Nephron progenitor cell (in vitro differentiated cells): ENCODE data around the gene HOXB3.

Experiments used
- DNase-seq: peaks from one replicate; pipeline ENCODE4 v3.0.0; 2021
- H3K27ac Mint-ChIP-seq: 2 replicates; pipeline ENCODE4 v1.8.0; 2021; ENCODE audit warnings: mild to moderate bottlenecking, moderate library complexity, mixed read lengths
- H3K27me3 Mint-ChIP-seq: 2 replicates; pipeline ENCODE4 v1.8.0; 2021; ENCODE audit warnings: mild to moderate bottlenecking, low read depth, mixed read lengths; ENCODE audit not compliant: poor library complexity
- H3K36me3 Mint-ChIP-seq: 2 replicates; pipeline ENCODE4 v1.8.0; 2021; ENCODE audit warnings: low read depth, mixed read lengths
- H3K4me1 Mint-ChIP-seq: 2 replicates; pipeline ENCODE4 v1.8.0; 2021; ENCODE audit warnings: mixed read lengths
- H3K4me3 Mint-ChIP-seq: 2 replicates; pipeline ENCODE4 v1.8.0; 2021; ENCODE audit warnings: mild to moderate bottlenecking, moderate library complexity, mixed read lengths
- H3K9me3 Mint-ChIP-seq: 2 replicates; pipeline ENCODE4 v1.8.0; 2021; ENCODE audit warnings: mild to moderate bottlenecking, moderate library complexity, mixed read lengths
- CTCF ChIP-seq: fragments of 200-600 bp; sonication (generic); IDR thresholded peaks from 2 replicates; pipeline ENCODE4 v1.5.0; 2021; ENCODE audit warnings: antibody characterized with exemption

Gene HOXB3

GRCh38 chr17:48520631-48521079 lies 69.4 kb downstream of the HOXB3 start:
- no peak for DNase-seq
- Mint-ChIP-seq H3K36me3 (peaks cover 5% of the 10 kb centered on the region), H3K4me1 (peaks cover 71% of the 10 kb centered on the region), H3K27me3 (no peaks in the 10 kb centered on the region), H3K4me3 (no peak overlapping the region), H3K27ac (no peak overlapping the region), H3K9me3 (no peaks in the 10 kb centered on the region)
- TF ChIP-seq CTCF, result no peak

- Mint-ChIP-seq H3K4me1 (peaks cover 71% of the 10 kb centered on the region), H3K27me3 (no peaks in the 10 kb centered on the region), H3K36me3 (peaks cover 5% of the 10 kb centered on the region), H3K27ac (no peak overlapping the region), H3K9me3 (no peaks in the 10 kb centered on the region), H3K4me3 (no peak overlapping the region)
- no peak for DNase-seq
- TF ChIP-seq CTCF, result no peak
Observed at GRCh38 chr17:48519427-48519826, 70.6 kb downstream of the HOXB3 start.

- Mint-ChIP-seq H3K4me1 (peaks cover 68% of the 10 kb centered on the region), H3K27ac (no peak overlapping the region), H3K27me3 (peaks cover 3% of the 10 kb centered on the region), H3K4me3 (no peak overlapping the region), H3K9me3 (no peaks in the 10 kb centered on the region), H3K36me3 (peaks cover 5% of the 10 kb centered on the region)
- no peak for DNase-seq
- no peak for TF ChIP-seq CTCF
Observed at GRCh38 chr17:48517478-48517877, 72.6 kb downstream of the HOXB3 start.

DNA sequence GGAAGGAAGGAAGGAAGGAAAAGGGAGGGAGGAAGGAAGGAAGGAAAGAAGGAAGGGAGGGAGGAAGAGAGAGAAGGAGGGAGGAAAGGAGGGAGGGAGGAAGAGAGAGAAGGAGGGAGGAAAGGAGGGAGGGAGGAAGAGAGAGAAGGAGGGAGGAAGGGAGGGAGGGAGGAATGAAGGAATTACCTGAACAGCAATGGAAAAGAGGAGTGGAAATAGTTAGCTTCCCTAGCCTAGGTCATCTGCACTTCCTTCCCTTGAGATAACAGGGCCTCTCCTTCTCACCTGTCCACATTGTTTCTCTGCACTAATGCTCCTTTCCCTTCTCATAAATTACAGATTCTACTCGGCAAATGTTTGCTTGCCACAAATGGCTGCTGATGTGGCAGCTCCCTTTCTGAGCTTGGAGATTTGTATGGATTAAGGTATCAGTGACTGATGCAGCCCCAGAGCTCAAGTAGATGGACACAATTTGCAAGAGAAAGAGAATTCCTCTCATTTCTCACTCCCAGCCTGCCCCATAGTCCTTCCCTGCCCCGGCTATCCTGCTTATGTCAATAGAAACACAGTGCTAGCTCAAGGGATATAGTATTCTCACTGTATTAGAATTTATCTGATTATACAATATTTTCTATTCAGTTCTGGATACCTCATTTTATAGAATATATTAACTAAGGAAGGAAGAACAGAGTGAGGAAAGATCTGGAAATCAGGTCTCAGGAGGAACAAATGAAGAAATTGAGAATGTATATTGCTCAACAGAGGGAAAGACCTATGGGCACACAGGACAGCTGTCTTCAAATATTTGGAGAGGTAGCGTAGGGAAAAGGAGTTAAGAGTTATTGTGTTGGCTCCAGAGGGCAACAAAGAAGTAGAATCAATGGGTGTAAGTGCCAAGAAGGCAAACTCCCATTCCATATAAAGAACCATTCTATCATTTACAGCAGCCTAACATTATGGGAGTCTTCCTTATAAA lies 73.8 kb downstream of the HOXB3 start:
- TF ChIP-seq CTCF, result no peak
- Mint-ChIP-seq H3K9me3 (peaks cover 3% of the 10 kb centered on the region), H3K4me1 (peaks cover 57% of the 10 kb centered on the region), H3K27me3 (peaks cover 11% of the 10 kb centered on the region), H3K27ac (no peak overlapping the region), H3K36me3 (peaks cover 8% of the 10 kb centered on the region), H3K4me3 (no peak overlapping the region)
- DNase-seq, result no peak

- no peak for TF ChIP-seq CTCF
- no peak for DNase-seq
- Mint-ChIP-seq H3K4me1 (peaks cover 42% of the 10 kb centered on the region), H3K9me3 (peaks cover 3% of the 10 kb centered on the region), H3K4me3 (no peak overlapping the region), H3K36me3 (peaks cover 3% of the 10 kb centered on the region), H3K27me3 (peaks cover 11% of the 10 kb centered on the region), H3K27ac (no peak overlapping the region)
Observed at GRCh38 chr17:48514477-48514876, 75.6 kb downstream of the HOXB3 start.
